Uterine smooth muscle cell (primary cell): Measurements from ENCODE around the gene ZSCAN23. TPM values are rescaled to one million over a fixed set of nuclear protein-coding genes. Genes with fewer than 3 reads are reported as not detected.

ENCODE experiments used
- total RNA-seq: library from RNA; depleted of rRNA; stranded (reverse); fragments of >200 nt; gene quantifications from 2 replicates; pipeline ENCODE4 v1.2.3, GENCODE V29; 2014

The ZSCAN23 gene
- 6.2 and 6.3 TPM in 2 replicates for total RNA-seq

DNA sequence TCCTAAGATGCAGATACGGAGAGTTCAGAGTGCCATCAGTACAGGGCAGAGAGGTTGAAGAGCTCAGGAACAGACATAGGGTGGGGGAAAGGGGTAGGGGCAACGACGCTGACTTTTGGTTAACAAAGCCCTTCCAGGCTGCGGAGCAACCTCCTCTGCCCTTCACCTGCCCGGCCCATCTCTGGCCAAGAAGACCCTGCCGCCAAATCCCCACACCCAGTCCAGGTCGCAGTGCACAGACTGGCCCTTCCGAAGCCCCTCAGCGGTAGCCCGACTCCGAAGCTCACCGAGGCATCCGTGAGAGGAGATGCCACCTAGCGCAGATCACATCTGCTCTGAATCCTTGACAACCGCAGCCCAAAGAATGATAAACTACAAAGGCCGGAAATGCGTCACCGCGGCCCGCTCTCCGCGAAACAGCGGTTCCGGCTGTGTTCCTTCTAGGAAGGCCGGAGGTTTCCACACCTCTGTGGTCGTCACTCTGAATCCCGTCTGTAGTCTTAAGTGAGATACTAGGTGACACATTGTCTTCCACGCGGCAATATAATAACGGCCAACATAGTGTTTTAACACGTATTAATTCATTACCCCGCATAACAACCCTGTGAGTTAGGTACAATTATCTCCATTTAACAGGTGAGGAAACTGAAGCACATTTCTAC, at the start of gene ZSCAN23:
Gene ZSCAN23 (minus strand): TSS at position 380 of the 662 bp plus-strand sequence. CDS start 7,225 bp downstream, outside the sequence.

DNA sequence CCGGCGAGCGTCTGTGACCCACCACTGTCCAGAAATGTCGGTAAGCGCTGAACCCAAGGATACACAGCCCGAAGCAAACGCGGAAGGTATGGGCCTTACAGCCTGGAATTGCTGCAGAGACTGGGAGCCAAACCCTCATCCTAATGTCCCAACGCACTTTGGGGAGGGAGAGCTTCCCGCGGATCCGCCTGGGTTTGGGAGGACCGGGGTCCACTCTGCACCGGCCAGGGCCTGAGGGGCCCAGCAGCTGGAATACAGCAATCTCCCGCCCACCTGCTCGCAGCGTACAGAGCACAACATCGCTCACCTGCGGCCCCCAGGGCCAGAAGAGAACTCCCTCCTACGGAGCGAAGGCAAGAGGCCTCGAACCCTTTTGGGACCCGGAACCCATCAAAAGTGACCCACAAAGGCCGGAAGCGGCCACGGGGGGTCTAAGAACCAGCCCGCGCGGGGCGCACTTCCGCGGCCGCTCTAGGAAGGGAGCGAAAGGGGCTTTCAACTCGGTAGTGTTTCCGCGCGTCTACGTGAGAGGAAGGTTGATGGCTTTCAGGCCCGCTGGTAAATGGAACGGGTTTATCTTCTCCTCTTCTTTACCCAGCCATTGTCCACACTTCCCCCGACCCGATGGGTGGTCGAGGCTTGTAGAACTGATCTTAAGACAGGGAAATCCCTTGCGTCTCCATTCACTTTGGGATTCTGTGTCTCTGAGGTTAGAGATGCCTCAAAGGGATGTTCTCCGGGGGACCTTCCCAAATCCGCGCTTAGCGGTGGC, 43.8 kb downstream of the ZSCAN23 start, which contains the start of gene ZSCAN12:
Gene ZSCAN12 (minus strand): TSS at position 398 of the 772 bp plus-strand sequence. CDS start 1,342 bp downstream, outside the sequence.

Other genes starting within 250 kb of the ZSCAN23 start
- 12.9 and 13.4 TPM in 2 replicates for gene ZSCAN9, start 218.2 kb downstream of the ZSCAN23 start, total RNA-seq
- 5.4 and 6.0 TPM in 2 replicates for gene ZKSCAN4, start 191.2 kb downstream of the ZSCAN23 start, total RNA-seq
- 1.00 and 1.9 TPM in 2 replicates for gene NKAPL, start 184.2 kb downstream of the ZSCAN23 start, total RNA-seq
- gene ZSCAN26, start 176.3 kb downstream of the ZSCAN23 start, total RNA-seq, result 19.4 and 21.9 TPM in 2 replicates
- 7.9 and 9.5 TPM in 2 replicates for gene PGBD1, start 161.9 kb downstream of the ZSCAN23 start, total RNA-seq
- 7.9 and 19.7 TPM in 2 replicates for gene ZSCAN31, start 107.3 kb downstream of the ZSCAN23 start, total RNA-seq
- 5.9 and 6.1 TPM in 2 replicates for gene ZKSCAN3, start 93.5 kb downstream of the ZSCAN23 start, total RNA-seq
- gene ZSCAN12, start 43.7 kb downstream of the ZSCAN23 start, total RNA-seq, result 9.3 and 9.5 TPM in 2 replicates
- not detected in 2 replicates for gene GPX6, start 72.3 kb upstream of the ZSCAN23 start, total RNA-seq
- gene GPX5, start 82.4 kb upstream of the ZSCAN23 start, total RNA-seq, result not detected in 2 replicates